Stimulated activated CD8-positive, alpha-beta memory T cell treated with anti-CD3 and anti-CD28 coated beads, Interleukin-15, amount 100 ng/mL, for 24 hours (primary cell): ENCODE results near the gene KRTAP12-2.
"Not testable (repeated sequence)": the region's sequence is repeated elsewhere in the genome, so short reads cannot be mapped to it uniquely, and the experiment has no call there.

Experiments
- DNase-seq: peaks from one replicate; pipeline ENCODE4 v3.0.0-alpha.2; 2020; ENCODE audit warnings: low read depth

Gene KRTAP12-2

GRCh38 chr21:44684077-44684476, 17.4 kb upstream of the KRTAP12-2 start:
- DNase-seq: no peak

GRCh38 chr21:44682580-44683151, 15.9 kb upstream of the KRTAP12-2 start:
- no peak for DNase-seq

- no peak for DNase-seq
Observed at GRCh38 chr21:44681861-44682579, 15.3 kb upstream of the KRTAP12-2 start, which contains the start of gene KRTAP12-1. Gene KRTAP12-1, minus strand, starts transcription at chr21:44682163. Its CDS starts 40 bp downstream, at chr21:44682123.

GRCh38 chr21:44681152-44681551, 14.4 kb upstream of the KRTAP12-2 start:
- no peak for DNase-seq

- no peak for DNase-seq
Observed at GRCh38 chr21:44677881-44678280, 11.2 kb upstream of the KRTAP12-2 start.

DNA sequence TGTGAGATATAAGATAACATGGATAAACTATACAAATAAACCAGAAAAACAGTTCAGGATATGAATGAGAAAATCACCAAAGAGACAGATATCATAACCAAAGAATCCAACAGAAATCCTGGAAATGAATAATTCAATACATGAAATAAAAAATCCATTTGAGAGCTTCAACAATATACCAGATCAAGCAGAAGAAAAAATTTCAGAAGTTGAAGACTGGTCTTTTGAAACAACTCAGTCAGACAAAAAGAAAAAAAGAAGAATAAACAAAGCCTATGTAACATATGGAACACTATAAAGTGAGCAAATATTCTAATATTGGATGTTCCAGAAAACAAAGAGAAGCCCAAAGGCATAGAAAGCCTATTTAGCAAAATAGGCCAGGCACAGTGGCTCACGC, 5.2 kb upstream of the KRTAP12-2 start:
- no peak for DNase-seq

- DNase-seq: no peak
Observed at GRCh38 chr21:44670642-44671432, 4.1 kb upstream of the KRTAP12-2 start.

DNA sequence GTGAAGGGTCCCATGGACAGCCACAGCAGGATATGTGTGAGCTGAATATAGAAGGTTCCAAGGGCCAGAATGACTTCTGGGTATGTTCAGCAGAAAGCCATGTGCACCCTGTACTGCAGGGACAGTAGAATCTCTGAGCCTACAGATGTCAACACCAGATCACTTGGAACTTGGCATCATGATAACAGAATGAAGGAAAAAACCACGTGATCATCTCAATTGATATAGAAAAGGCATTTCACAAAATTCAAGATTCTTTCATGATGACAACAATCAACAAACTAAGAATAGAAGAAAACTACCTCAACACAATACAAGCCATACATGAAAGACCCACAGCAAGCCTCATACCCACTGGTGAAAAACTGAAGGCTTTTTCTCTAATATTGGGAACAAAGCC, 885 bp upstream of the KRTAP12-2 start:
- no peak for DNase-seq

GRCh38 chr21:44664691-44665090, 2.0 kb downstream of the KRTAP12-2 start:
- DNase-seq: no peak

DNA sequence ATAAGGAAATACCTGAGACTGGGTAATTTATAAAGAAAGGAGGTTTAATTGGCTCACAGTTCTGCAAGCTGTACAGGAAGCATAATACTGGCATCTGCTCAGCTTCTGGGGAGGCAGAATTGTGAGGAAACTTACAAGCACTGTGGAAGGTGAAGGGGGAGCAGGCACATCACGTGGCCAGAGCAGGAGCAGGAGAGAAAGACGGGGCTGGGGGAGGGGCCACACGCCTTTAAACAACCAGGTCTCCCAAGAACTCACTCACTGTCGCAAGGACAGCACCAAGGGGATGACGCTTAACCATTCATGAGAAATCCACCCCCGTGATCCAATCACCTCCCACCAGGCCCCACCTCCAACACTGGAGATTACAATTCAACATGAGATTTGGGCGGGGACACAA, 5.2 kb downstream of the KRTAP12-2 start:
- not testable (repeated sequence) for DNase-seq

- DNase-seq: no peak
Observed at GRCh38 chr21:44658913-44659595, 7.7 kb downstream of the KRTAP12-2 start.

DNA sequence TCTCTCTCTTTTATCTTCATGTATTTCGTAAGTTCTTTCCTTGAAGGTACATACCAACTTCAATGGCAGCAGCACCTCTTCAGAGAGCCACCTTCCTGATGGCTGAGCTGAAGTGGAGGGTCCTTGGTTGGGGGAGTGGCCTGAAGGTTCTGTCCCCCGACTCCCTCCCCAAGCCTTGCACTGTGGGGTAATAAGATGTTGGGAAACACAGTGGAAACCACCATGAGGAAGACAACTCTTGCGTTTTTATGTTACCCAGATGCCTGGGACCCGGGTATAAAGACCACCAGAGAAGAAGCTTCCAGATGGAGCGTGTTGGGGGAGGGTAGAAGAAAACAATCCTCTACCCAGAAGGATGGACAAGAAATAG, 8.2 kb downstream of the KRTAP12-2 start:
- no peak for DNase-seq

- DNase-seq: no peak
Observed at GRCh38 chr21:44657635-44658540, 8.8 kb downstream of the KRTAP12-2 start, which contains the start of gene KRTAP12-3. Gene KRTAP12-3, plus strand, starts transcription at chr21:44657932. Its CDS starts 48 bp downstream, at chr21:44657980.

DNA sequence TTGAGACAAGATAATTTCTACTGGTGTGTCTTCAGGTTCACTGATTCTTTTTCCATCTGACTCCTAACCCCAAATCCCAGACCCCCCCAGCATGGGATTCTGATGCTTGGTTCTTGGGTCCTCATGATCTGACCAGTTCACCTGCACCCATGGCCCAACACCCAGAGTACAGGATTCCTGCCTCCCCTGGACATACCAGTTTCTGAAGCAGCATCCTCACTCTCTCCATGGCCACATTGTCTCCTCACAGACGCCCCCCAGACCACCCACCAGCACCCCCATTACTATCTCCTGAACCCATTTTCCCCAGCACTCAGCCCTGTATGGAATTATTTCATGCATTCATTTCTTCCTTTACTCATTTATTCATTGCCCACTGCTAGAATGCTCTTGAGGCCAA, 9.9 kb downstream of the KRTAP12-2 start:
- no peak for DNase-seq

DNA sequence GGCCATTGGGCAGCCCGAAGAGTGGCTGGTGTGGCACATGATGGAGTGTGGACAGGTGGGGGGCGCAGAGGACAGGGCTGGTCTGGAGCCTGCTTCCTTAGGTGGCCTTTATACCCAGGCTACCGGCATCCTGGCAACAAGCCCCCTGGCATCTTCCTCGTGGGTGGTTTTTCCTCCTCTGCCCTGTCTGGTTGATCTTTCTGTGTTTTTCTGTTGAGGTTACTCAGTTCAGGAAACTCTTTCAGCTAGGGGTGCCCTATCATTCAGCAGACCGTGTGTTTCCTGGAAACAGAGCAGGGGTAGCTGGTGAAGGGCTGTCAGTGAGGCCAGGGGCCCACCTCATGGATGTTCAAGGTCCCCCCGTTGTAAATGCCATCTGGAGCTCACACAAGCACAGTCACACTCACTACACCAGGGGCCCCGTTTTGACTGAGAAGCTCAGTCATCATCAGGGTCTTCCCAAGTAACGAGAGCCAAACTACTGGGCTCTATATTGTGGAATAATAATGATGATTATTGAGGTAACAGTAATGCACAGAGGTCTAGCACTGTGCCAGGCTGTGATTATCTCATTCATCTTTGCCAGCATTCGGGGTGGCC, 12.1 kb downstream of the KRTAP12-2 start, which contains the start of gene KRTAP12-4:
TSS of gene KRTAP12-4 (minus strand) at position 84 of the 600 bp plus-strand sequence. CDS start at position 39, 45 bp downstream.
- no peak for DNase-seq

GRCh38 chr21:44653656-44654575, 12.8 kb downstream of the KRTAP12-2 start:
- no peak for DNase-seq

DNA sequence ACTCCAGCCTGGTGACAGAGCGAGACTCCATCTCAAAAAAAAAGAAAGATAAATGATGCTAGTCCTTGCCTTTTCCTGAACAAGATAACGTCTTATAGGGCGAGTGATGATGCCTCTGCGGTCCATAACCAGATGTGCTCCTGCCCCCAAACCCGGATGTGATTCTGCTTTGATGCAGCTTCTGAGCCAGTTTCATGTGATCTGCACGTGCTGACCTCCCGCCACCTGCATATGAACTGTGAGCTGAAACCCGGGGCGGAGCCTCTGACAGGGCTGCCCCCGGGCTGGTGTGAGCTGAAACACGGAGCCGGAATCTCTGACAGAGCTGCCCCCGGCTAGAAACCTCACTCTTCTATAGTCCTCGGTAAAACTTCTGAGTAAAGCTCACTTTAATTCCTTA, 13.6 kb downstream of the KRTAP12-2 start:
- no peak for DNase-seq

DNA sequence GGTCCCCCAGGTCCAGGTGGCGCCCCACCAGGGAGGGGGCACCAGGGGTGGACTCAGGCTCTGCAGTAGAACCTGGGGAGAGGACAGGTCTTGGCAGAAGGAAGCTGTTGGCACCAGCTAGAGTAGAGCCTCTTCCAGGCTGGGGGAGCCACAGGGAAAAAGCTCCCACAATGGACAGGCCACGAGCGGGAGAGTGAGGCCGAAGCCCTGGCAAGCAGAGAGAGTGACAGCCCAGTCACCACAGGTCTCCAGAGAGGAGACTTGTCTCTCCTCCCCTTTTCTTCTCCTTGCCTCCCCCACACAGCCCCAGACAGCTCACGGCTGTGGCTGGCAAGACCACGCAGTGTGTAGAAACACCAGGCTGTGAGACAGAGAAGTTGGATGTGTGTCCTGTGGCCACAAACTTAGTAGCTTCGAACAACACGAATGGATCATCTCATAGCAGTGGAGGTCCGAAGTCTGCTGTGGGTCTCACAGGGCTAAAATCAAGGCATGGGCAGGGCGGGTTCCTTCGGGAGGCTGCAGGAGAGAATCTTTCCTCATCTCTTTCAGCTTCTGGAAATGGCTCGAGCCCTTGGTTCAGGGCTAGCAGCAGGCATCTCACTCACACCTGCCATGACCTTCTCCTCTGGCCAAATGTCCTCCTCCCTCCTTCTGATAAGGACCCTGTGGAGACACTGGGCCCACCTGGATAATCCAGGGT, 15.6 kb downstream of the KRTAP12-2 start:
- no peak for DNase-seq
